ENCODE results near the gene SLC25A39.

The SLC25A39 gene

GRCh38 chr17:44314031-44314430 is 10.6 kb downstream of the SLC25A39 start:
- no peak overlapping the region for H3K4me3 ChIP-seq (ENCODE audit: low read depth, low read length)
- no peak for TF ChIP-seq CTCF (IDR thresholded peaks at IDR 0.05; ENCODE audit: low read depth, low read length, missing control alignments)

GRCh38 chr17:44312396-44313104 is 12.1 kb downstream of the SLC25A39 start:
- no peak overlapping the region for H3K4me3 ChIP-seq (ENCODE audit: low read depth, low read length)
- no peak for TF ChIP-seq CTCF (IDR thresholded peaks at IDR 0.05; ENCODE audit: low read depth, low read length, missing control alignments)
- no peak for DNase-seq (ENCODE audit: low read depth)

More at GRCh38 chr17:44314031-44314430, 10.6 kb downstream of the SLC25A39 start:
- DNase-seq (ENCODE audit: low read depth), result no peak

GRCh38 chr17:44311562-44312181 is 13.0 kb downstream of the SLC25A39 start:
- TF ChIP-seq CTCF (IDR thresholded peaks at IDR 0.05; ENCODE audit: low read depth, low read length, missing control alignments), result no peak
- DNase-seq (ENCODE audit: low read depth), result no peak
- H3K4me3 ChIP-seq (ENCODE audit: low read depth, low read length), result no peak overlapping the region

- DNase-seq (ENCODE audit: low read depth), result no peak
- no peak overlapping the region for H3K4me3 ChIP-seq (ENCODE audit: low read depth, low read length)
- TF ChIP-seq CTCF (IDR thresholded peaks at IDR 0.05; ENCODE audit: low read depth, low read length, missing control alignments), result no peak
These were observed 13.8 kb downstream of the SLC25A39 start for GRCh38 chr17:44310609-44311376.

GRCh38 chr17:44310188-44310587 is 14.4 kb downstream of the SLC25A39 start:
- H3K4me3 ChIP-seq (ENCODE audit: low read depth, low read length), result no peak overlapping the region
- DNase-seq (ENCODE audit: low read depth), result no peak
- TF ChIP-seq CTCF (IDR thresholded peaks at IDR 0.05; ENCODE audit: low read depth, low read length, missing control alignments), result no peak

- TF ChIP-seq CTCF (IDR thresholded peaks at IDR 0.05; ENCODE audit: low read depth, low read length, missing control alignments), result no peak
- DNase-seq (ENCODE audit: low read depth), result no peak
- H3K4me3 ChIP-seq (ENCODE audit: low read depth, low read length), result no peak overlapping the region
These were observed 15.2 kb downstream of the SLC25A39 start for GRCh38 chr17:44309472-44309871.

Measured in GM12864 (cell line).